GM19455 (cell line): Measurements from ENCODE around the gene FMO1.
"Not testable (repeated sequence)": the region's sequence is repeated elsewhere in the genome, so short reads cannot be mapped to it uniquely, and the experiment has no call there.

Experiments used
- ATAC-seq: cut with Tn5 transposase; IDR thresholded peaks from one replicate; pipeline ENCODE4 v1.9.1; 2021; ENCODE audit not compliant: unreplicated experiment

FMO1 gene

DNA sequence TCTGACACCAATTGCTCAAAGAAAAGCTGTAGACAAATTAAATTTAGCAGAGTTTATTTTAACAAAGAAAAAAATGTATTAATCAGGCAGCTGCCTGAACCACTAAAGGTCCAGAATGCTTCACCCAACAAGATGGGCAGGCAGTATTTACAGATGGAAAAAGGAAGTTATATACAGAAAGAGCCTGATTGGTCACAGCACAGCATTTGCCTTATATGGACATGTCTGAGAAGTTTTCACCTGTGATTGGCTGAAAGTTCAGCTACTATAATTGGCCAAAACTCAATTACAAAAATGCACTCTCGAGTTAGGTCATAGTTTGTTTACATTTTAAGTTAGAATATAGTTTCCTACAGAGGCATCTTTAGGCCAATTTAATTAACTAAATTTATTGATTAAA lies 15.1 kb upstream of the FMO1 start:
- ATAC-seq, result no peak

DNA sequence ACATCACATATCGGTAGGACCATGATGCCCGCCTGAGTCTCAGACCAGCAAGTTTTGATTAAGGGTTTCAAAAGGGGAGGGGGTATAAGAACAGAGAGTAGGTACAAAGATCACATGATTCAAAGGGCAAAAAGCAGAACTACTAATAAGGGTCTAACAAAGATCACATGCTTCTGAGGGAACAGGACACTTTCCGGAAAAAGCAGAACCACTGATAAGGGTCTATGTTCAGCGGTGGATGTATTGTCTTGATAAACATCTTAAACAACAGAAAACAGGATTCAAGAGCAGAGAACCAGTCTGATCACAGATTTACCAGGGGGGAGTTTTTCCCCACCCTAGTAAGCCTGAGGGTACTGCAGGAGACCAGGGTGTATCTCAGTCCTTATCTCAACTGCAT lies 12.1 kb upstream of the FMO1 start:
- not testable (repeated sequence) for ATAC-seq

DNA sequence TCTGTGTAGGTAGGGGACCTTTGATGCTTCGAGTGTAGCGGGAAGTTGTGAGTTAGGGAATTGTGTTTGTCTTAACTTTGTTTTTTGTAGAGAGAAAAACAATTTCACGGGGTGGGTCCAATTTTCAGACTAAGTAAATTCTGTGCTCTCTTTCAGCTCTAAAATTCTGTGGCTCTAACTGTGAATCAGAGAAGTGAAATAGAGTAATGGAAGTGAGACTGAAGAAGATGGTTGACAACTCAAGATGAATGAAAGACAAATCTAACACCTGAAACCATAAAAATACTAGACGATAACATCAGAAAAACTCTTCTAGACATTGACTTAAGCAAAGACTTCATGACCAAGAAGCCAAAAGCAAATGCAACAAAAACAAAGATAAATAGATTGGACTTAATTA lies 4.4 kb upstream of the FMO1 start:
- ATAC-seq, result no peak

DNA sequence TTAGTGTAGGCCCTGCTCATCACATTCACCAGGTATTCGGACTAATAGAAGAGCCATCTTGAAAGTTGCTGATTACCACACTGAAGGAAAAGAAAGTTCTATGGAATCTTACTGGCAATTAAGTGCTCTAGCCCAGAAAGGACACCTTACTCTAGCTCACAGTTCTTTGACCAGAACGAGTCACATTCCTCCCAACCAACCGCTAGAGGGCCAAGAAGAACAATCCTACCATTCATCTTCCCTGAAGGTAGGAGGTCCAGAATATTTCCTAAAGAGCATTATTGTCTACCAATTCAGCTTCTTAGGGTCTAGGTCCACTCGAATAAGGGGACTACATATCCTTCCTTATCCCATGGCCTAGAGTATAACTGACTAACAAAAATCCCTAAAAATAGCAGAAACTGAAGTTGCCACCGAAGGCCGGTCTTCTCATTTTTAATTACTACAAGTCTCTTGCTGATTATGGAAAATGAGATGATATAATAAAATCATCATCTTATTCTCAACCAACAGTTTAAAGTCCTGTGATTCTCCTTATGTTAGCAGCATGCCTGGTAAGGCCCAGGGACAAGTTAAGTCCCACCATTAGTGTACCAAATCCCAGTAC lies 2.7 kb upstream of the FMO1 start:
- ATAC-seq, result peak; percentile 86

DNA sequence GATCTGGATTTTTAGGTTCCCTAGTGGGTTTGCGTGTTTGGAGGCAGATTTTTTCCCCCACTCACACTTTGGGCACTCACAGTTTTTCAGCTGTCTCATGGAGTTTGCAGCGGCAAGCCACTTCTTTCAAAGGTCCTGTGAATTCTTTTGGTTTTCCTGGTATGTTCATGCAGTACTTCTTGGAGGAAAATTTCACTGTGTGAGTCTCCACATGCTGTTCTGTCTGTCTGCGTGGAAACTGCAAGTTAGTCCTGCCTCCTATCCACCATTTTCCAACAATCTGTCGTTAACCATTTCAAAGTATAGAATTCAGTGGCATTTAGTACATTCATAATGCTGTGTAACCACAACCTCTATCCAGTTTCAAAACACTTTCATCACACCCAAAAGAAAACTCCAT lies 793 bp upstream of the FMO1 start:
- no peak for ATAC-seq

DNA sequence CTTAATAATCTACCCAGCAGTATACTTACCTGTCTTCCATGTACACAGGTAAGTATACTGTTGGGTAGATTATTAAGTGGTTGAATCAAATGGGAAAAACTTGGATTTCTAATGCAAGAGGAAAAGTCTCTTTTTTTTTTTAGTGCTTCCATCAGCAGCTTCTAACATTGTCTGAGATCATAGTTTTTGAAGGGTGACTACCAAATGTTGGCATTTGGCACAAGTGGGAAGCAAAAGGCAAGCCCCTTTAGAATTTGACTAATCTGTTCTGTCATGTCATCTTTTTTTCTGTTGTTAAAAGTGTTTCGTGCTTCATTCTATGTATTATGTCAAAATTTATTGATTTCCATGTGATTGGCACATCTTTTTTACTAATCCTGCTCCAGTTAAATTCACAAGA lies 547 bp downstream of the FMO1 start:
- no peak for ATAC-seq

DNA sequence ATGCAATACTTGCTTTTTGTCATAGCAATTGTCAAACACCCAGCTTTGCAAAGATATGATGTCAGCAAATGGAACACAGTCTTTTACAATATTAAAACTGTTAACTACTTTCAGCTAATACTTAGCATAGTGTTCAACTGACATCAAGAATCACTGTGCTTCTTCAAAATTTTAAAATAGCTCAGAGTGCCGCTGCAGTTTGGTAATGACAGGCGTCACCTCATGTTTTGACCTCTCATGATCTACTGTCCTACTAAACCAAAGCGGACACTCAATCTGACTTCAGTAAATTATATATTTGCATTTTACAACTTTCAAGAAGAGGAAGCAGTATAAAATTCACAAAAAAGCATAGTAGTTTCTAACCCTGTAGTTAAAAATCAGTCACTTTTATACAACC lies 2.0 kb downstream of the FMO1 start:
- ATAC-seq, result no peak

DNA sequence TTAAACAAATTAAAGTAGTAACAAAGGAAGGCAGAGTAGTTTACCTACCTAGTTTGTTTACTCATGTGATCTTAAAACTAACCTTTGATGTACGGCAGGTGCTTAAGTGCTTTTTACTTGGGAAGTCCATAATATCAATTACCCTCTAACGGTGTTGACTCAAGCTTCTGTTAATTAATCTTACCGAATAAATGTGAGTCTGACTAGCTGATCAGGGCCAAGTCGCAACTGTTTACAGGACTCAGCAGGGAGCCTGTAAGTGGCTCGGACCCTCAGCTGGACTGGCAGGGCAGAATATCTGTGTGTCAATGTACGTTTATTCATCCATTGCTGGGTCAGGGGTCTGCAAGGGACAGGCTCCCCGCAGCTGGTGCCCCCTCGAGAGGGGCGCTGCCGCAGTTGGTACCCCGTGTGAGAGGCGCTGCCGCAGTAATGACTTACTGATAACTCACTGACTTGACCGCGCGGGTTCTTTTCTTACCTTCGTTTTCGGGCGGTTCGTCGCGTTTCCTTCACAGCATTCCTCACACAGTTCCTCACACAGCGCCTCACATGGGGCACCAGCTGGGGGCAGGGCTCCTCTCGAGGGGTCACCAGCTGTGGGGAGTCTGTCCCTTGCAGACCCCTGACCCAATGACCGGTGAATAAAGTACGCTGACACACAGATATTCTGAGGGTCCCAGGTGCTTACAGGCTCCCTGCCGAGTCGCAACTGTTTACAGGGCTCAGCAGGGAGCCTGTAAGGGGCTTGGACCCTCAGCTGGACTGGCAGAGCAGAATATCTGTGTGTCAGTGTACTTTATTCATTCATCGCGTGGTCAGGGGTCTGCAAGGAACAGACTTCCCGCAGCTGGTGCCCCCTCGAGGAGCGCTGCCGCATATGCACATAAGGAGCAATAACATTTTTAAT lies 3.0 kb downstream of the FMO1 start:
- ATAC-seq, result peak; percentile 40

DNA sequence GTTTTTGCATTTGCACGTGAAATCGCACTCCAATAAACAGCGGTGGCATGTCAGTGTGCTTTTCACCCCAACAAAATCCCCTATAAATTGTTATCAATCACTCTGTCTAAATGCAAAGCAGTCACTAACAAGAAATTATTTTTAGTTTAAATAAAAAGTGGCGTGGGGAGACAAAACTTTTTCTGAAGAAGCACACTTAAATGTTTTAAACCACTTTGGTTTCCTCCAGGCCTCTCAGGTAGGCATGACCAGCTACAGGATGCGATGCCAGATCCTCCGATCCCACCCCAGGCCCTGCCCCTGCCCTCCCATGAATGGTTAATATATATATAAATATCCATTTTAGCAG lies 3.6 kb downstream of the FMO1 start:
- no peak for ATAC-seq

DNA sequence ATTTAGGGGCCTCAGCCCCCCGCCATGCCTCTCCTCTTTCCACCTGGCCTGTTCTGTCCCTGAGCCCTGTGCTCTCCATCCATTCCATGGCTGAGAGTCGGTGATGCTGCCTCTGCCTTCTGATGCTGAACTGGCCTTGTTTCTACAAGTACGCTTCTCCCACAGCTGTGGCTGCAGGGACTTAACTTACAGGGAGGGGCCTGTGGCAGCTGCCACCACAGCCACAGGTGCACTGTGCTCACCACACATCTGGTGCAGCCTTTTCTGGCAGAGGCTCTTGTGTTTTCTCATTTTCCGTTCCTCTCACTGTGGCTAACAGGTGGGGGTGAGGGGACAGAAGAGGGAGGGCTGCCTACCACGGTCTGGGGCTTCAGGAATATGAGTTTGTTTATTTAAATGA lies 4.2 kb downstream of the FMO1 start:
- ATAC-seq, result peak; percentile 92

DNA sequence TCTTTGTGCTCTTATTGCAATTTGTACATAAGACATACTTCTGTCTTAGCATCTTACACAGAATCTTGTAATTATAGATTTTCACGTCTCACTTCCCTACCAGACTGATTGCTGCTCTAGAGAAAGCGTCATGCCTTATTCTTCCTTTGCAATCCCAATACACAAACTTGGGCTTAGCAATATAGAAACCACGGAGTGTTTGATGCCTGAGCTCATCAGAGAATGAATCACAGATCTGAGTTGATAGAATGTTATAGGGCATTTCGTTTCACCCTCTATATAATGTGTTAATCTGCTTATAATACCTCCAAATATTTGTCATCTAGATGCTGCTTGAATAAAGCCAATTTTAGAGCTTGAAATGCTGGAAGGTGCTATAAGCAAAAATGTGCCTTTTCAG lies 6.6 kb downstream of the FMO1 start:
- no peak for ATAC-seq

DNA sequence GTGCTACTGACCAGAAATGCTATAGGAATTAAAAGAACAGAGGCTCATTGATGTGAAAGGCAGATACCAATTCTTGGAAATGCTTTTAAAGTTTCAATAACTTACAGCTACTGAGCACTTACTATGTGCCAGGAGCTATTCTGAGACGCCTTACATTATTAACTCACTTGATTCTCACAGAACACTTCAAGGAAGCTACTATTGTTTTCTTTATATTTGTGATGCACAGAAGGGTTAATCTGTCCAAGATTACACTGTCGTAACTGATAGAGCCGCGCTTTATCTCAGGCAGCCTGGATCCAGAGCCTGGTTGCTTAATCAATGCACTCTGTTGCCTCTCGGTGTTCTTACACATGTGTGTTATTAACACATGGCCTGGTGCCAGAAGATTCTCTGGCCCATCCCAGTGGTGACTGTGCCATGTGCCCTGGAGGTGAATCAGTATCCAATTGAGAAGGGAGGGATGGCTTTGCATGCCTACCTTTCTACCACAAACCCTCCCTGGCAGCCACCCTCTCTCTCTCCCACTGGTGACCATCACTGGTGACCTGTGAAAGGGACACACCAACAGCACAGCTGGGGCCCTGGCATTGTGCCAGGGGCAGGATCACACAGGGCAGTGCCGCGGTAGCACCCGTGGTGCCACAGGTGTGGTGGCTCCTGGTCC lies 8.8 kb downstream of the FMO1 start:
- ATAC-seq, result no peak

DNA sequence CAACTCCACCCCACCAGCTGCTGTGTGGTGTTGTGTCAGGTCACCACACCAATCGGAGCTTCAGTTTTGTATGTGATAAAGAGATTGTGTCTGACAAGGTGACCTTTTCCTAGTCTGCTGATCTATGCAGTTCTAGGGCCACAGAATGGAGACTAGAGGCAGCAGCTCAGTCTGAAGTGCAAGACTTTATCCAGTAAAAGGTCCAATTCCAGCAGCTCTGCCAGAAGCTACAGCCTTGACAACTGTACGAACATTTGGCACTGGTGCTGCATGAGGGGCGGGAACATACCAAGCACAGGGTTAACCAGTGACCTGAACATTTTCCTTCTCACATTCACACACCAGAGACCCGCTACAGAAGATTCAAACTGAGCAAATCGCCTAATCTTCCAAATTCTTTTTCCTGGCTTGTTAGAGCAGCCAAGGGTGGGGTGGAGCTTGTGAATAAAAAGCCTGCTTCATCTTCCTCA lies 9.3 kb downstream of the FMO1 start:
- ATAC-seq, result no peak

DNA sequence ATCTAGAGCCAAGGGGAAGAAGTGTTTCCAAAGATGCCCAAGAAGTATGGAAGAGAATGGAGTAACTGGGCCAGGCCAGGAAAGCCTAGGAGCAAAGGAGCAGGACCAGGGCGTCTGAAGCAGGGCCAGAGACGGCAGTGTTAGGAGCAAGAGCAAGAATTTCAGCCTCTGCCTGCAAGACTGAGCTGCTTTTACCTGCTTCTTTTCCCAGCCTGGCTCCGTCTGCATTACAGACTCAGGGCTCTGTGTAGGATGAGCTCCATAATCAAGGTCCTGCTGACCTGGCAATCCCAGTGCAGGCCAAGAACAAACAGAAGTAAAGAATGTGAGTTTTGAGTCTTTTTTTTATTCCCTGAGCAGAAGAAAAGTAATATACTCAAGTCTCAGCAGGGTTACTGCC lies 10.1 kb downstream of the FMO1 start:
- no peak for ATAC-seq

DNA sequence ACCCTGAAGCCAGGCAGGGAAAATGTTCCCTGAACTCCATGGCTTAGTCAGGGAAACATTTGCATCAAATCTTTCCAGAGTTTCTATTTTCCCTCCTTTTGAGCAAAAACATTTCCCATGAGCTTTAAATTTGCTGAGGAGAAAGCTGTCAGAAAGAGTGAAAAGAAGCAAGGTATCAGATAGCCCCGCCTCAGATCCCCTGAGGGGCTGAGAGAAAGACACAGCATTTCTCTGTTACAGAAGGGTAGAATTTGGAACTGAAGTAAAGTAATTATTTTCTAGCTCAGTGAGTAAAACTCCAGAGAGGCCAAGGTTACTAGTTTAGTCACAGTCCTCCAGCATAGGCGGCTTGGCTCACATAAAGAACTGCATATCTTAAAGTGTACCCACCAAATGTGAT lies 10.6 kb downstream of the FMO1 start:
- no peak for ATAC-seq

DNA sequence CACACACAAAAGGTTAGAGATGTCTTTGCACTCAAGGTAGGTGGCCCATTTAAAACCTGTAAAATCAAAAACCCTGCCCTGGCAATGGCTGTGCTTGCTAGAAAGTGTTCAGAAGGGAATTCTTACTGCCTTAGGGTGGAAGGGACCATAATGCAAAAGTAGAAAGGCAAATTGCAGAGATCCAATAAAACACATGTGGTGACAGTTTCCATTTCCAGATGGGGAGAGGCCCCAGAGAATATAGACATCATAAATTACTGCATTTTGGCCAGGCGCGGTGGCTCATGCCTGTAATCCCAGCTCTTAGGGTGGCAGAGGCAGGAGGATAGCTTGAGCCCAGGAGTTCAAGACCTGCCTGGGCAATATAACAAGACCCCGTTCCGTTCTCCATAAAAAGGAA lies 13.0 kb downstream of the FMO1 start:
- no peak for ATAC-seq

DNA sequence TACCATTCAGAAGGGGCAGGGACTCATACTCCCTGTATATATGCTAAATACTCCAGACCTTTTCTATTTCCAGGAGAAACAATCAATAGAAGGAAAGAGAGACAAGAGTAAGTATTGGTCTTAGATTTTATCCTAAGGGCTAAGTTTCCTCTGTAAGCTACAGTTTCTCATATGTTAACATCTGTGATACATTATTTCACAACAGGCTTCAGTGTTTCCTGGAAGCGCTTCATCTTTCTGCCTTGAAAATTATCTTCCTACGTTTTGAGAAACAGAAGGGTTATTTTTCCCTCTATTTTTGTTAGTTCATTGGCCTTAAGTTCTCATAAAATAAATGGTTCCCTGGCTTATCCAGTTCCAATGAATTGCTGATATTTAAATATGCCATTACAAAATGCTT lies 15.6 kb downstream of the FMO1 start:
- no peak for ATAC-seq

DNA sequence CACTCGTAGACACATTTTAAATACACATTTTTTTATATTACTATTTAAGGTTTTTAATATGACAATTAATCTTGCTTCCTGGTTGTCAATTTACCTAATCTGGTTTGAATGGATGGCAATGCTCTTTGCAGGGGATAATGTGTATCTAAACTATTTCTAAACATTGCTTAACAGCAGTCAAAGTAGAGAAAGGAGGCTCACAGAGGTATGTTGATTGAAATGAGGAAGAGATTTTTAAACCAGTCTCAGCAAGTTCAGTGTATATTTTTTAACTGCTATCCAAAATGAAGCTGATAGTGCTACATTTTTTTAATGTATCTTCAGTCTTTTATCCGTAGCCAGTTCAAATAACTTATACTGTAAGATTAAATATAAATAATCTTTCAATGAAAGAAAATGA lies 17.4 kb downstream of the FMO1 start:
- no peak for ATAC-seq

DNA sequence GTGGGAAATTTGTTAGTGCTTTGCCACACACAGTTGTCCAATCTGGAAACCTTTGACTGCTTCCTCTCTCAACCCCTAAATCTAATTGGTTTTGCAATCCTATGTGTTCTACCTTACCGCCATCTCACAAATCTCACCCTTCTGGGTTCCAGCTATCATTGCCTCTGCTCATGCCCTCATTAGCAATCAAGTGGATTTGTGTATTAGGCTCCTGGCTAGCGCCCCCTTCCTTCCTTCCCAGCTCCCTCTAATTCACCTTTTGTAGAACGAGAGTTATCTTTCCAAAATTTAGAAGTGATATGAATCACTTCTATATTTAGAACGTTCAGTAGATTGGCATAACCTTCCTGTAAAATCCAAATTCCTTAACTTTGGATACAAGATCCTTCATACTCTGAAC lies 18.6 kb downstream of the FMO1 start:
- no peak for ATAC-seq

DNA sequence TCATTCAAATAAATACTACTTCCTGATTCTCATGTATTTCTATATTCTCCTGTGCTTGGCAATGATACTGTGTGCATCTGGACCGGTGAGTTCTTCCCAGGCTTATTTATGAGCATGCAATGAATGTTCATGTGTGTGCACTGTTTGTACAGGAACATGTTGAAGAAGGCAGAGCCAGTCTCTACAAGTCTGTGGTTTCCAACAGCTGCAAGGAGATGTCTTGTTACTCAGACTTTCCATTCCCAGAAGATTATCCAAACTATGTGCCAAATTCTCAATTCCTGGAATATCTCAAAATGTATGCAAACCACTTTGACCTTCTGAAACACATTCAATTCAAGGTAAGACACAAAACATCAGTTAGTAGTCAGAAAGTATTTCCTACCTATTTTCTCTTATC lies 19.1 kb downstream of the FMO1 start:
- no peak for ATAC-seq

DNA sequence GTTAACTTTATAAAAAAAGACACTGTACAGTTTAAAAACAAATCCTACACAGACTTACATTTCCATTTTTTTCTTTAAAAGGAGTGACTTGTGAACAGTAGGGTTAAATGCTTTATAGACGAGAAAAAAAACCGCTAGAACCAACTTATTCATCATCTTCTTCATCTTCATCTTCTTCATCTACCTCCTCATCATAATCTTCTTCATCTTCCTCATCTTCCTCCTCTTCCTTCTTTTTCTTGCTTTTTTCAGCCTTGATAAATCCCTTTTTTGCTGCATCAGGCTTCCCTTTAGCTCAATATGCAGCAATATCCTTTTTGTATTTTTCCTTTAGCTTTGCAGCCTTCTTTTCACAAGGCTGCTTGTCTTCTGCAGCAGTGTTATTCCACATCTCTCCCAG lies 22.5 kb downstream of the FMO1 start:
- ATAC-seq, result no peak

DNA sequence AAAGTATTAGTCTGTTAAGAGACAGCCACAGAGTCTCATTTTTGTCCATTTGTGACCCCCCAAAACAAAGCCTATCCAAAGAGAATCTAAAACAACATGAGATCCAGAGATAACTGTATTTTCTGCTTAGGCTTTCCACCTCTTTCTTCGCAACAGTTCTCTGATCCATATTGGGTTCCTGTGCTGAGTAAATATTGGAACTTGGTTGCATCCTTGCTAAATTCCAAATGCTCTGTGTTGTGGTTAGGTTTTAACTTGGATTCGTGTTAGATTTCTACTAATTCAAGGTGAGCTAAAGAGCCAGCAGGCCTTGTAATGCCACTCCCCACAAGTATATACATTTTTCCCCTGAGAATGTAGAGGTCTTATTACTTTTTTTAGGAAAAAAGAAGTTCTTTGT lies 29.2 kb downstream of the FMO1 start:
- ATAC-seq, result no peak
